GM19324 (cell line): Measurements from ENCODE around the gene RPL37.
"Not testable (repeated sequence)": the region's sequence is repeated elsewhere in the genome, so short reads cannot be mapped to it uniquely, and the experiment has no call there.

Experiments used
- ATAC-seq: cut with Tn5 transposase; IDR thresholded peaks from one replicate; pipeline ENCODE4 v1.9.1; 2021; ENCODE audit warnings: mild to moderate bottlenecking, moderate library complexity; ENCODE audit not compliant: unreplicated experiment, low FRiP score

The RPL37 gene

GRCh38 chr5:40834391-40834848, 602 bp downstream of the RPL37 start:
- ATAC-seq: peak; percentile 0

- ATAC-seq: no peak
Observed at GRCh38 chr5:40833712-40834229, 1.3 kb downstream of the RPL37 start.

DNA sequence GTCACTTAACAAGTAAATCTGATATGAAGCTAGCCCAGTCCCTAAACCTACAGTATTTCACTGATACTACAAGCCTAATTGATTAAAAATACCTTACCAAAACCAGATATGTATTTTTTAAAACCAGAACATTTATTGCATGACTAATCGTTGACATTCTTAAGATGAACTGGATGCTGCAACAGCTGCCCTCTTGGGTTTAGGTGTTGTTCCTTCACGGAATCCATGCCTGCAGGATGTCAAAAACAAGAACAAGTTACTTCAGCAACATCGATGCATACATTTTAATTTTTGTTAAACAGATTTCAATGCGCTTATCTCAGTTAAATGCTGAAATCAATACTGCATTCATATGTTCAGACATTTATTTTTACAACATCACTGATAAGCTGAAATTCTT, 2.7 kb downstream of the RPL37 start:
- no peak for ATAC-seq

GRCh38 chr5:40831346-40832210, 3.4 kb downstream of the RPL37 start:
- ATAC-seq: no peak

GRCh38 chr5:40829748-40830533, 5.1 kb downstream of the RPL37 start:
- ATAC-seq: no peak

GRCh38 chr5:40828690-40829661, 6.0 kb downstream of the RPL37 start:
- no peak for ATAC-seq

DNA sequence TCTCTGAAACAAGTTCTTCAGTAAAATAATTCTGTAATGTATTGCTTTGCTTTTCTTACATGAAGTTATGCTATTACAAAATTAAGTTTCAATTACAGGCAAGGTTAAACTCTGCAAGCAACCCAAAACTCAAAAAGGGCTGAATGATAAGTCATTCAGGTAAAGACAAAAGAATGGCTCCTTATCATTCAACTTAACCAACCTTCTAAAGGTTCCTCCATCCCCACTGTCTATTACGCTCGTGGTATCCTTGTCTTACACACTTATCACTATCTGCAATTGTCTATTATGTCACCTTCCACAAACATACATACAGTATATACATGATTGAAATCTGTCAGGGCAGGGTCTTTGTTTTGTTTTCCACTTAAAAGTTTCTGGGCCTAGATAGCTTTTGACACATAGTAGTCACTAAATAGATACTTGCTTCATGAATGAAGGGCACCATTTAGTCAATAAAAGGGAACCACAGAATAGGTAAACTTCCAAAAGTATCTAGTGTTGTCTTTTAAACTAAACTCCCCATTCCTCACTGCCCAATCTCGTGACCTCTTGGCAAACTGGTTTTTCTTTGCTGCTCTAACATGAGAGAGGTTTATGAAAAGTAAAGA, 6.9 kb downstream of the RPL37 start:
- ATAC-seq: no peak

DNA sequence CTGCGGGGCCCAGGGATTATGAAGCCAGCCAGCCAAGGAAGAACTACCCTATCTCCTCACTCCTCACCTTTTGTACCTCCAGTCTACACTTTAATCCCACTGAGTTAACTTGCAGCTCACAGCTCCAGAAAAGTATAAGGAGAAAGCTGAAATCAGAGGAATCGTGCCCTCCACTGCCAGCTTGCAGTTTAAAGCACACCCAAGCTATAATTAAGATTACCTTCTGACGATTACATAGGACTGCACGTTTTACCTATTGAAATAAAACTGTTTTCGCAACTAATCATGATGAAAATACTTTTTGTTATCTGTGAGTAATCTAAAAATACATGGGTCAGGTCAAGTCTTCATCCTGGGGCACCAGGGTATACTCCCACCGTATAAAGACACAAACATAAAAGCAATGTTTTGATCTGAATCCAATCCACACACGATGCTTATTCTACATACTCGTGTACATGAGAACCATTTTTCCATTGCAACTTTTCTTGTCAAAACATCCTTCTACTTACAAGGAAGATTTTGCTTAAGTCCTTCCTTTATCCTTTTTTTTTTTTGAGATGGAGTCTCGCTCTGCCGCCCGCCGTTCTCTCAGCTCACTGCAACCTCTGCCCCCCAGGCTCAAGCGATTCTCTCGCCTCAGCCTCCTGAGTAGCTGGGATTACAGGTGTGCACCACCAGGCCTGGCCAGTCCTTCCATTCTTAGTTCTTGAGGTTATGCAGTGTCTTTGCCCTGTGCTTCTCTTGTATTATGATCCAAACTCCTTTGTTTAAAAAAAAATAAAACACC, 7.6 kb downstream of the RPL37 start:
- ATAC-seq: no peak

GRCh38 chr5:40826489-40827187, 8.4 kb downstream of the RPL37 start:
- ATAC-seq: no peak

DNA sequence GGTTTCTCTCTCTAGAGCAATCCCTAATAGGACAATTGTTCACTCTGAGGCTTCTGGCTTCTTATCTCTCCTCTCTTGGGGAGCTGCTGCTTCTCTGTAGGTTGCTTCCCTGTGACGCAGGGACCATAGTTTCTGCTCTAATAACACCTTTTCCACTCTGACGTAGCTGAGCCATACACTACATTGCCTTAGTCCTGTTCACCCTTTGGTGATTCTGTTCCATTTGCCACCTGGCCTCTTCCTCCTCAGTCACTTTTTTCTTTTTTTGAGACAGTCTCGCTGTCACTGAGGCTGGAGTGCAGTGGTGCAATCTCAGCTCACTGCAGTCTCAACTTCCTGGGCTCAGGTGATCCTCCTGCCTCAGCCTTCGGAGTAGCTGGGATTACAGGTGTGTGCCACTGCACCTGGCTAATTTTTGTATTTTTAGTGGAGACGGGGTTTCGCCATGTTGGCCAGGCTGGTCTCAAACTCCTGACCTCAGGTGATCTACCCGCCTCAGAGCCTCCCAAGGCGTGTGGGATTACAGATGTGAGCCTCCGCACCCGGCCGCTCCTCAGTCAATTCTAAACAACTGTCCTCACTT, 9.5 kb downstream of the RPL37 start:
- not testable (repeated sequence) for ATAC-seq

DNA sequence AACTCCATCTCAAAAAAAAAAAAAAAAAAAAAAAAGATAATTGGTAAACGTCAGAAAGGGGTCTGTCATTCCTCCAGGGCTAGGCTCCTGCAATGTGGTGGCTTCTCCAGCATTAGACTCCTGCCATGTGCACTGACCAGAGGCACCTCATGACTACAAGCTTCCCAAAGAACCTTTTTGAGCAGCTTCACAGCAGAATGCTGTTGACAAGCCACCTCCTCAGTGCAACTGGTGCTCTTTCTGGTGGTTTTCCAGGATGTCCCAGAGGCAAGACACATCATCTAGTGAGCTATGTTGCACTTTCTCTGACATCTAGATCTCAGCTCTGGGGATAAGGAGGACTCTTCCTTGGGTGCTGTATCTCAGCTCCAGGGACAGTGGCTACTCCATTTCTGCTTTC, 11.6 kb downstream of the RPL37 start:
- ATAC-seq: no peak

DNA sequence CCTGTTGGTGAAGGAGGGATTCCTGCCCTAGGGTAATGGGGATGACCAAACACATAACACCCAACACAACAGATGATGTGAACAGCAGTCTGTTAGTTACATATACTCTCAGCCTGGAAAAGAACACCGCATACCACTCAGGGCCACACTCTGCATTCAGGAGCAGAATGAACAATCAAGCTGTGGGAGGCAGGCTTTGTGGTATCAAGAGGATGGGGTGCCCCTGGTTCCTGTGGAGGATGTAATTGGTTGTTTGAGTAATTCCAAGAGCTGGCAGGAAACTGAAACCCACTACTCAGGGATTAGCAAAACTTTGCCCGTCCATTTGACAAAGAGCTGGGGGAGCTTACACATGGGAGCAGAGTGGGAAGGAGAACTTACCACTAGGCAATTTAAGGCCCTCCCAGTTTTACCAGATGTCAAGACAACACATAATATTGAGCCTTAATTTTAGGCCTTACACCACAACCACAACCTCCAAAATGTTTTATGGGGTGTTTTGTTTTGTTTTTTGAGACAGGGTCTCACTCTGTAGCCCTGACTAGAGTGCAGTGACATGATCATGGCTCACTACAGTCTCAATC, 21.2 kb downstream of the RPL37 start:
- ATAC-seq: no peak

- no peak for ATAC-seq
Observed at GRCh38 chr5:40812125-40812524, 22.9 kb downstream of the RPL37 start.

GRCh38 chr5:40801771-40802562, 33.1 kb downstream of the RPL37 start:
- no peak for ATAC-seq

DNA sequence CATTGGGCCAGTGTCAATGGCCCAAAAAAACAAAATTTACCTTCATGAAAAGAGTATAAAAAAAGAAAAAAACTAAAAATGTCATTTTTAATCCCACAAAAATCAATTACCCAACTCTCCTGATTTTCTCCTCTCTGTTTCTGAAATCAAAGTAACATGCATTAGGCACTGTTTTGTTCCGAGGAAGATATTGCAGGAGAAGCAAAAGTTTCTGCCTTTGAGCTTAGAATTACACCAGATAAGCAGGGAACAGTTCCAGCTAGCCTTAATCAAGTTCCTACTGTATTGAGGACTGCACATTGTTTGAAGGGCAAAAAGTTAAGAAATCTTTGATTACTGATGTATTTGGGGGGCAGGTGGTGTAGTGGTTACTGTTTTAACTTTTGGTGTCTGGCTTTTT, 35.8 kb downstream of the RPL37 start:
- ATAC-seq: no peak

DNA sequence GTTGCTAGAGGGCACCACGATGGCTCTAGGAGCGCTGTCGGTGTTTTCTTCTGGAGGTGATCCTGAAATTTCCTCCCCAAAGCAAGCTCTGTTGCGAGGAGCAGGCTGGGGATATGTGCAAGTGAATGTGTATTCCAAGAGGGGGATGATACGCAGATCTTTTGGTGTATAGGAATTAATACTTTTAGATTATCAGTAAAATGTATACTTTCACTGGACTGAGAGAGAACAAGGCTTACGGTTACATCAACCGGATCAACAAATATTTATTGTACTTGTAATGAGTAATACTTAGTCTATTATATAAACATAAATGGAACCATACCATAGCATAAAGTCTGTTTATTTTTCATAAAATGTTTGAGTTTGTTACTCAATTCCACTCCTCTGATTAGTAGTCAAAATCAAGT, 36.2 kb downstream of the RPL37 start:
- no peak for ATAC-seq
